H1 (cell line): Measurements from ENCODE around the gene SECISBP2. TPM values are rescaled to one million over a fixed set of nuclear protein-coding genes. Genes with fewer than 3 reads are reported as not detected.

ENCODE experiments used
- CTCF ChIA-PET: fragments of 300-600 bp; sonication (Branson Sonifier 250); formaldehyde crosslinking; loops from one replicate; lab custom pipeline; 2021; ENCODE audit not compliant: partially characterized antibody; lab: Charles Lee
- POLR2A ChIA-PET: fragments of 300-600 bp; sonication (Branson Sonifier 250); formaldehyde crosslinking; loops from one replicate; lab custom pipeline; 2021; ENCODE audit warnings: inconsistent platforms; ENCODE audit not compliant: partially characterized antibody; lab: Charles Lee
- DNase-seq, 2 experiments: peaks; one replicate each; pipeline versions ENCODE4 v3.0.0 to v3.0.0-alpha.2; 2010 to 2022; ENCODE audit warnings: low spot score in 2 of 2, low read depth in 1 of 2, mixed read lengths in 1 of 2
- FAIRE-seq: peaks from 2 replicates; lab custom pipeline; 2011; peaks lifted over from hg19 to GRCh38; lab: Jason Lieb, UNC
- H2AFZ ChIP-seq: 2 replicates; pipeline ENCODE4 v1.8.1; 2012; ENCODE audit warnings: low read length, inconsistent platforms
- H2AK5ac ChIP-seq: 2 replicates; pipeline ENCODE4 v1.6.1; 2013; ENCODE audit warnings: low read depth, low read length
- H2BK120ac ChIP-seq: replicated peaks from 2 replicates; pipeline ENCODE3; 2013; ENCODE audit warnings: low read depth, low read length, inconsistent platforms
- H2BK12ac ChIP-seq: 2 replicates; pipeline ENCODE4 v1.6.1; 2013; ENCODE audit warnings: low read depth, low read length
- H2BK15ac ChIP-seq: 2 replicates; pipeline ENCODE4 v1.6.1; 2013; ENCODE audit warnings: low read length
- H2BK20ac ChIP-seq: 2 replicates; pipeline ENCODE4 v1.6.1; 2013; ENCODE audit warnings: low read length
- H2BK5ac ChIP-seq: 2 replicates; pipeline ENCODE4 v1.6.1; 2013; ENCODE audit warnings: low read depth, low read length
- H3K14ac ChIP-seq: 2 replicates; pipeline ENCODE4 v1.6.1; 2013; ENCODE audit warnings: inconsistent platforms; ENCODE audit not compliant: insufficient read length
- H3K18ac ChIP-seq: 2 replicates; pipeline ENCODE4 v1.6.1; 2013; ENCODE audit warnings: low read length; ENCODE audit errors: extremely low read depth
- H3K23ac ChIP-seq: 2 replicates; pipeline ENCODE4 v1.6.1; 2013; ENCODE audit warnings: inconsistent platforms; ENCODE audit not compliant: insufficient read length
- H3K23me2 ChIP-seq: 2 replicates; pipeline ENCODE4 v1.6.1; 2013; ENCODE audit warnings: low read depth, low read length
- H3K27ac ChIP-seq: 2 replicates; pipeline ENCODE4 v1.6.1; 2011; ENCODE audit warnings: low read depth, low read length, inconsistent platforms
- H3K27me3 ChIP-seq, 4 experiments: replicated peaks in 1 of 4; 1 replicate in 1 of 4; 2 replicates in 3 of 4; pipeline versions ENCODE4 v1.6.1 to v1.8.1; 2011 to 2013; ENCODE audit warnings: low read length in 3 of 4, mild to moderate bottlenecking in 3 of 4, inconsistent platforms in 2 of 4, mixed read lengths in 2 of 4, moderate library complexity in 1 of 4; ENCODE audit not compliant: control insufficient read depth in 3 of 4, insufficient read depth in 3 of 4; ENCODE audit errors: extremely low read depth in 1 of 4
- H3K36me3 ChIP-seq, 4 experiments: 2 replicates each; pipeline versions ENCODE4 v1.6.1 to v1.8.1; 2011 to 2013; ENCODE audit warnings: mild to moderate bottlenecking in 4 of 4, low read length in 3 of 4, moderate library complexity in 2 of 4, control low read depth in 1 of 4, inconsistent platforms in 1 of 4; ENCODE audit not compliant: insufficient read depth in 4 of 4, control insufficient read depth in 2 of 4
- H3K4ac ChIP-seq: replicated peaks from 2 replicates; pipeline ENCODE3; 2013; ENCODE audit warnings: low read length, low read depth, mixed read lengths, inconsistent platforms; ENCODE audit not compliant: insufficient read length
- H3K4me1 ChIP-seq, 4 experiments: replicated peaks in 1 of 4; 1 replicate in 1 of 4; 2 replicates in 3 of 4; pipeline versions ENCODE4 v1.6.1 to v1.8.1; 2011 to 2013; ENCODE audit warnings: low read length in 3 of 4, inconsistent platforms in 2 of 4, mixed read lengths in 1 of 4; ENCODE audit not compliant: insufficient read depth in 4 of 4, control insufficient read depth in 3 of 4
- H3K4me2 ChIP-seq, 2 experiments: 2 replicates each; pipeline versions ENCODE4 v1.6.1 to v1.8.1; 2011 to 2013; ENCODE audit warnings: low read depth in 2 of 2, low read length in 2 of 2, control low read depth in 1 of 2, inconsistent platforms in 1 of 2, mild to moderate bottlenecking in 1 of 2; ENCODE audit not compliant: insufficient read depth in 1 of 2
- H3K4me3 ChIP-seq, 4 experiments: fragments of 200-600, 300-600 bp in 1 of 4; sonication (generic), shearing (Covaris generic), sonication (Bioruptor Twin) in 1 of 4; 2 replicates each; pipeline versions ENCODE4 v1.5.1 to v1.8.1; 2011 to 2016; ENCODE audit warnings: low read length in 4 of 4, low read depth in 3 of 4, control low read depth in 2 of 4, inconsistent platforms in 2 of 4, mild to moderate bottlenecking in 2 of 4, mixed read lengths in 1 of 4, moderate library complexity in 1 of 4; ENCODE audit not compliant: insufficient read depth in 2 of 4; ENCODE audit errors: extremely low read depth in 1 of 4
- H3K56ac ChIP-seq: replicated peaks from 2 replicates; pipeline ENCODE3; 2013; ENCODE audit warnings: low read depth, mild to moderate bottlenecking, mixed read lengths, low read length, inconsistent platforms; ENCODE audit not compliant: insufficient read length
- H3K79me1 ChIP-seq: 2 replicates; pipeline ENCODE4 v1.6.1; 2013; ENCODE audit warnings: low read depth, low read length, control low read depth
- H3K79me2 ChIP-seq, 2 experiments: 2 replicates each; pipeline versions ENCODE4 v1.6.1 to v1.8.1; 2012 to 2013; ENCODE audit warnings: low read length in 2 of 2, mild to moderate bottlenecking in 2 of 2, inconsistent platforms in 1 of 2; ENCODE audit not compliant: insufficient read depth in 2 of 2, control insufficient read depth in 1 of 2
- H3K9ac ChIP-seq, 4 experiments: replicated peaks in 1 of 4; 1 replicate in 1 of 4; 2 replicates in 3 of 4; pipeline versions ENCODE4 v1.6.1 to v1.8.1; 2011 to 2013; ENCODE audit warnings: low read depth in 3 of 4, low read length in 3 of 4, control low read depth in 2 of 4, mild to moderate bottlenecking in 2 of 4, moderate library complexity in 2 of 4, inconsistent platforms in 1 of 4; ENCODE audit errors: extremely low read depth in 1 of 4
- H3K9me3 ChIP-seq, 2 experiments: 2 replicates each; pipeline versions ENCODE4 v1.6.1 to v1.8.1; 2012 to 2013; ENCODE audit warnings: mild to moderate bottlenecking in 2 of 2, moderate library complexity in 2 of 2, control low read depth in 1 of 2, inconsistent platforms in 1 of 2, low read depth in 1 of 2, low read length in 1 of 2, mixed read lengths in 1 of 2; ENCODE audit not compliant: insufficient read depth in 2 of 2
- H4K20me1 ChIP-seq, 2 experiments: replicated peaks in 1 of 2; 2 replicates each; pipeline versions ENCODE3 to v1.8.1; 2011 to 2013; ENCODE audit warnings: inconsistent platforms in 2 of 2, low read length in 2 of 2, mild to moderate bottlenecking in 1 of 2; ENCODE audit not compliant: insufficient read depth in 2 of 2, control insufficient read depth in 1 of 2
- H4K5ac ChIP-seq: 2 replicates; pipeline ENCODE4 v1.6.1; 2013; ENCODE audit warnings: low read length, low read depth, mixed read lengths, inconsistent platforms; ENCODE audit not compliant: insufficient read length
- H4K8ac ChIP-seq: 2 replicates; pipeline ENCODE4 v1.8.0; 2013; ENCODE audit warnings: mild to moderate bottlenecking, moderate library complexity, low read length, inconsistent platforms; ENCODE audit not compliant: insufficient read depth; ENCODE audit errors: extremely low read depth
- H4K91ac ChIP-seq: replicated peaks from 2 replicates; pipeline ENCODE3; 2013; ENCODE audit warnings: low read length, mixed read lengths, inconsistent platforms; ENCODE audit not compliant: insufficient read length
- WGBS, 2 experiments: shearing (Covaris generic) in 1 of 2; methylation state at CpG; one replicate each; pipeline versions ENCODE4 v1.1.6 to v1.1.7; 2013 to 2015; ENCODE audit warnings: low lambda C conversion rate in 2 of 2, mixed read lengths in 2 of 2, inconsistent platforms in 1 of 2, low coverage in 1 of 2, missing lambda C conversion rate in 1 of 2; ENCODE audit not compliant: insufficient replicate concordance in 2 of 2, insufficient coverage in 1 of 2, insufficient read length in 1 of 2; ENCODE audit errors: extremely low coverage in 1 of 2, missing lambda C conversion rate in 1 of 2; 5-methylcytosine and 5-hydroxymethylcytosine counted together
- polyA plus RNA-seq, 7 experiments: library from polyadenylated mRNA; depleted of rRNA in 3 of 7; stranded (reverse) in 5 of 7; unstranded in 2 of 7; fragments of >200 nt in 5 of 7; fragments of 200-250 nt in 2 of 7; gene quantifications; 1 replicate in 5 of 7; 2 replicates in 1 of 7; 4 replicates in 1 of 7; pipeline versions ENCODE4 v1.2.1 to v1.2.3, GENCODE V29; 2011 to 2013; ENCODE audit warnings: missing spikeins in 2 of 7, mixed read lengths in 2 of 7
- total RNA-seq: library from RNA; stranded (reverse); fragmentation: NEBNext Ultra II Directional; extraction: Animal tissue kit (Norgen Biotek cat#: 25700); gene quantifications from 2 replicates; pipeline ENCODE4 v1.2.1, GENCODE V29; 2021

The SECISBP2 gene
- total and polyA plus RNA-seq, 2 of the 8 experiments (the other 6 are each of a cell fraction or from before 2014, with no cell fraction given): 39.0 to 61.7 TPM

GRCh38 chr9:89345476-89345875, 27.2 kb downstream of the SECISBP2 start:
- WGBS, 2 experiments: 93% methylated on average over 5 of the region's 5 CpGs; no CpG with 5 or more reads in 1 of the 2 experiments
- peaks cover 23 to 84% (median 62%) of the 10 kb centered on the region in 4 experiments for H3K36me3 ChIP-seq

More at GRCh38 chr9:89345476-89345875, 27.2 kb downstream of the SECISBP2 start:
- Histone ChIP-seq H3K4me1 (no peaks in the 10 kb centered on the region), H2BK15ac (no peak overlapping the region), H2BK120ac (no peak overlapping the region), H3K23me2 (no peaks in the 10 kb centered on the region), H2BK20ac (no peak overlapping the region), H3K9me3 (no peaks in the 10 kb centered on the region), H3K4me2 (no peak overlapping the region), H4K5ac (no peak overlapping the region), H3K9ac (no peak overlapping the region), H3K23ac (no peak overlapping the region), H4K8ac (no peak overlapping the region), H2AK5ac (no peak overlapping the region), H3K4me3 (no peak overlapping the region), H3K27me3 (no peaks in the 10 kb centered on the region), H2BK5ac (no peak overlapping the region), H3K79me1 (peaks cover 2% of the 10 kb centered on the region; the same call in 1 of the 2 replicates), H3K18ac (no peak overlapping the region), H4K91ac (no peak overlapping the region), H2AFZ (no peak overlapping the region), H4K20me1 (peaks cover 3 to 6% of the 10 kb centered on the region in 2 experiments), H3K4ac (no peak overlapping the region), H2BK12ac (no peak overlapping the region), H3K14ac (no peak overlapping the region), H3K79me2 (no peaks in the 10 kb centered on the region), H3K56ac (no peak overlapping the region), H3K27ac (no peak overlapping the region)
- ChIA-PET POLR2A (interaction anchor here (1.3 kb wide), 1 partner anchor 10 kb away, joined by 3 read pairs; no protein-coding TSS in a partner anchor), CTCF (interaction anchor here (0.7 to 1.2 kb wide), 2 partner anchors 28 to 203 kb away, joined by 3 read pairs; no protein-coding TSS in a partner anchor)
- DNase-seq (no peak), FAIRE-seq (no peak)
